Endothelial cell of umbilical vein (primary cell): ENCODE data around the gene B3GNT8. TPM values are rescaled to one million over a fixed set of nuclear protein-coding genes. Genes with fewer than 3 reads are reported as not detected.

Experiments
- BruUV-seq: library from RNA; stranded (reverse); fragments of 400-500 nt; replicated peaks from 2 replicates; lab custom pipeline; 2021; lab: Mats Ljungman, UMichigan
- CTCF ChIA-PET: fragments of 300-600, 350-600 bp; sonication (Branson Sonifier 250); formaldehyde crosslinking; loops from one replicate; lab custom pipeline; 2021; ENCODE audit warnings: antibody characterized with exemption, inconsistent platforms; lab: Charles Lee
- POLR2A ChIA-PET: fragments of 300-600, 350-600 bp; sonication (Branson Sonifier 250); formaldehyde crosslinking; loops from one replicate; lab custom pipeline; 2021; ENCODE audit warnings: antibody characterized with exemption, inconsistent platforms; lab: Charles Lee
- DNase-seq: peaks from one replicate; pipeline ENCODE4 v3.0.0-alpha.2; 2011; ENCODE audit warnings: low read depth, low spot score
- FAIRE-seq: peaks from 2 replicates; lab custom pipeline; 2011; peaks lifted over from hg19 to GRCh38; lab: Jason Lieb, UNC
- H2AFZ ChIP-seq: 2 replicates; pipeline ENCODE4 v1.6.0; 2012; ENCODE audit warnings: low read depth, low read length, control low read depth, inconsistent platforms
- H3K27ac ChIP-seq: 2 replicates; pipeline ENCODE4 v1.5.1; 2011; ENCODE audit warnings: low read depth, mild to moderate bottlenecking, control low read depth, low read length, moderate library complexity; ENCODE audit not compliant: insufficient read depth
- H3K27me3 ChIP-seq, 2 experiments: 2 replicates each; pipeline versions ENCODE4 v1.6.0 to v1.6.1; 2011; ENCODE audit warnings: low read length in 2 of 2, mixed read lengths in 1 of 2; ENCODE audit not compliant: control insufficient read depth in 2 of 2, insufficient read depth in 2 of 2
- H3K36me3 ChIP-seq, 2 experiments: 2 replicates in 1 of 2; 3 replicates in 1 of 2; pipeline ENCODE4 v1.5.1; 2011; ENCODE audit warnings: low read length in 2 of 2, mild to moderate bottlenecking in 1 of 2, moderate library complexity in 1 of 2; ENCODE audit not compliant: control insufficient read depth in 2 of 2, insufficient read depth in 2 of 2; ENCODE audit errors: extremely low read depth in 1 of 2
- H3K4me1 ChIP-seq: 3 replicates; pipeline ENCODE4 v1.5.1; 2011; ENCODE audit warnings: mild to moderate bottlenecking, low read length; ENCODE audit not compliant: control insufficient read depth, insufficient read depth; ENCODE audit errors: extremely low read depth
- H3K4me2 ChIP-seq: 2 replicates; pipeline ENCODE4 v1.6.1; 2011; ENCODE audit warnings: low read length, control low read depth, mixed read lengths; ENCODE audit not compliant: insufficient read depth
- H3K4me3 ChIP-seq, 3 experiments: fragments of 200-600 bp in 1 of 3; sonication (generic), shearing (Covaris generic) in 1 of 3; replicated peaks in 1 of 3; 2 replicates each; pipeline ENCODE4 v1.5.1; 2011 to 2016; ENCODE audit warnings: control low read depth in 3 of 3, low read length in 3 of 3, mild to moderate bottlenecking in 2 of 3, inconsistent platforms in 1 of 3, low read depth in 1 of 3, moderate library complexity in 1 of 3; ENCODE audit not compliant: insufficient read depth in 1 of 3
- H3K79me2 ChIP-seq: 2 replicates; pipeline ENCODE4 v1.6.0; 2012; ENCODE audit warnings: low read length, inconsistent platforms; ENCODE audit not compliant: control insufficient read depth, insufficient read depth
- H3K9ac ChIP-seq: replicated peaks from 2 replicates; pipeline ENCODE3; 2011; ENCODE audit warnings: low read length, control low read depth; ENCODE audit not compliant: insufficient read depth; ENCODE audit errors: extremely low read depth
- H3K9me1 ChIP-seq: replicated peaks from 3 replicates; pipeline ENCODE4 v1.6.0; 2011; ENCODE audit warnings: mild to moderate bottlenecking, low read length; ENCODE audit not compliant: control insufficient read depth, insufficient read depth; ENCODE audit errors: extremely low read depth
- H3K9me3 ChIP-seq: replicated peaks from 2 replicates; pipeline ENCODE4 v1.5.1; 2012; ENCODE audit warnings: low read length, inconsistent platforms; ENCODE audit not compliant: control insufficient read depth, insufficient read depth
- H4K20me1 ChIP-seq: replicated peaks from 2 replicates; pipeline ENCODE3; 2011; ENCODE audit warnings: mild to moderate bottlenecking, low read length; ENCODE audit not compliant: control insufficient read depth, insufficient read depth; ENCODE audit errors: extremely low read depth
- CTCF ChIP-seq, 2 donors: IDR thresholded peaks; 1 replicate in 1 of 2; 2 replicates in 1 of 2; pipeline ENCODE4 v1.5.1; 2011; ENCODE audit warnings: low read length in 2 of 2, mild to moderate bottlenecking in 2 of 2, moderate library complexity in 2 of 2, control low read depth in 1 of 2, inconsistent platforms in 1 of 2, low read depth in 1 of 2; ENCODE audit not compliant: insufficient read depth in 1 of 2; ENCODE audit errors: extremely low read depth in 1 of 2
- EZH2 ChIP-seq: IDR thresholded peaks from 2 replicates; pipeline ENCODE4 v1.6.1; 2012; ENCODE audit warnings: borderline replicate concordance, low read depth, mild to moderate bottlenecking, moderate library complexity, low read length, inconsistent platforms; ENCODE audit not compliant: severe bottlenecking
- FOS ChIP-seq: IDR thresholded peaks from 2 replicates; pipeline ENCODE4 v1.6.1; 2011; ENCODE audit warnings: mild to moderate bottlenecking, low read length, moderate library complexity, borderline replicate concordance; ENCODE audit not compliant: insufficient read depth
- GATA2 ChIP-seq: IDR thresholded peaks from 2 replicates; pipeline ENCODE4 v1.7.0; 2011; ENCODE audit warnings: low read depth, mild to moderate bottlenecking, moderate library complexity, mixed read lengths, low read length; ENCODE audit not compliant: insufficient read length, insufficient read depth
- JUN ChIP-seq: IDR thresholded peaks from 2 replicates; pipeline ENCODE4 v1.6.1; 2011; ENCODE audit warnings: borderline replicate concordance, low read depth; ENCODE audit not compliant: insufficient read length, insufficient read depth
- MAX ChIP-seq: IDR thresholded peaks from 2 replicates; pipeline ENCODE4 v1.6.1; 2011; ENCODE audit not compliant: insufficient read depth, insufficient read length
- MYC ChIP-seq: IDR thresholded peaks from one replicate; pipeline ENCODE4 v1.6.1; 2011; ENCODE audit warnings: mild to moderate bottlenecking, low read depth, low read length
- POLR2A ChIP-seq: IDR thresholded peaks from 2 replicates; pipeline ENCODE4 v1.6.1; 2012; ENCODE audit warnings: low read depth, mild to moderate bottlenecking, control low read depth, low read length
- POLR2AphosphoS5 ChIP-seq: IDR thresholded peaks from 2 replicates; pipeline ENCODE4 v1.6.1; 2012; ENCODE audit warnings: low read depth, mild to moderate bottlenecking, control low read depth, low read length, moderate library complexity; ENCODE audit not compliant: insufficient read depth
- dilution Hi-C: fragments of 300-500 bp; cut with MboI; formaldehyde crosslinking; loops from one replicate; pipeline ENCODE4 v1.15.0; 2019; ENCODE audit warnings: low sequenced_read_pairs; ENCODE audit not compliant: extremely low pct_ligation_motif_present
- intact Hi-C: fragments of 100-400 bp; cut with micrococcal nuclease; formaldehyde crosslinking; loops from one replicate; pipeline ENCODE4 v1.10.0; 2022
- polyA plus RNA-seq, 4 experiments: library from polyadenylated mRNA; depleted of rRNA in 3 of 4; stranded (reverse) in 3 of 4; unstranded in 1 of 4; fragments of >200 nt; gene quantifications; 2 replicates each; pipeline versions ENCODE4 v1.2.1 to v1.2.3, GENCODE V29; 2011 to 2012; ENCODE audit warnings: missing spikeins in 1 of 4
- total RNA-seq: library from RNA; stranded (reverse); gene quantifications from 2 replicates; pipeline ENCODE4 v1.2.3, GENCODE V29; 2021

The B3GNT8 gene
- total and polyA plus RNA-seq, 2 donors (not counting 3 experiments of a cell fraction or from before 2014, with no cell fraction given) = 3.6 to 7.6 TPM

DNA sequence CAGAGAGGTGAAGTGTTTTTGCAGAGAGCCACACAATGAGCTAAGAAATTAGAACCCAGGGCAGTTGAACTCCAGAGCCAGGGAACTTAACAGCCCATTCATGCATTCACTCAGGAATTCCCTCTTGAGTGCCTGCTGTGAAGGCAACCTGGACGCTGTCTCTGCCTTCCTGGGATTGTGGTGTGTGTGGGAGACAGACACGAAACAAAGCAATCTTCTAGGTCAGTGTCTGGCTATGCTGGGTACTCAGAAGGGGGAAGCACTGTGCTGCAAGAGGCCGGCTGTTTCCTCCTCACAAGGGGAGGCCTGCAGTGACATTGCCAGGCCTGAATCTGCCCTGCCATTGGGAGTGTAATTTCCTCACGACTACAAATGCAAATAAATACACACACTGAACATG, 19.9 kb downstream of the B3GNT8 start:
- no TSS peak for BruUV-seq
- TF ChIP-seq POLR2A = no peak
- no peak for TF ChIP-seq GATA2
- no peak for TF ChIP-seq MAX
- TF ChIP-seq JUN = no peak
- TF ChIP-seq FOS = no peak
- TF ChIP-seq EZH2 = no peak
- no peak for TF ChIP-seq MYC
- no peak for TF ChIP-seq POLR2AphosphoS5
- no peak for TF ChIP-seq CTCF (IDR thresholded peaks at IDR 0.05; ENCODE audit: extremely low read depth in 1 of 2, insufficient read depth in 1 of 2, low read depth in 1 of 2, low read length in 2 of 2)
- CTCF ChIA-PET = interaction anchor here (1.2 to 4.0 kb wide), 6 partner anchors 10 to 163 kb away, joined by 3 to 20 read pairs (median 10); partner anchors contain the start of genes B3GNT8 and DMAC2
- Histone ChIP-seq H4K20me1 (no peaks in the 10 kb centered on the region), H3K9me3 (no peaks in the 10 kb centered on the region), H3K79me2 (no peaks in the 10 kb centered on the region), H3K9ac (no peak overlapping the region), H3K4me1 (peaks cover 24% of the 10 kb centered on the region), H3K36me3 (peaks cover 0 to 2% of the 10 kb centered on the region in 2 experiments), H3K4me3 (no peak overlapping the region), H3K9me1 (no peaks in the 10 kb centered on the region), H3K4me2 (no peak overlapping the region), H3K27me3 (no peaks in the 10 kb centered on the region), H3K27ac (peak overlapping the region; percentile 34), H2AFZ (no peak overlapping the region)
- peak; percentile 34 for DNase-seq
- dilution Hi-C loops (no loop called here), intact Hi-C loops (no loop called here)
- POLR2A ChIA-PET = no interaction called here
- FAIRE-seq = peak; percentile 75
